HEK293 (cell line): ENCODE measurements around the gene STAM2.

Experiments used
- CTCF ChIA-PET: fragments of 350-600 bp; formaldehyde crosslinking; extraction: SDS; loops from one replicate; lab custom pipeline; 2021; ENCODE audit warnings: antibody characterized with exemption; lab: Yijun Ruan, JAX
- POLR2A ChIA-PET: fragments of 300-600 bp; formaldehyde crosslinking; extraction: SDS; loops from one replicate; lab custom pipeline; 2020; ENCODE audit warnings: antibody characterized with exemption, inconsistent platforms; lab: Yijun Ruan, JAX
- H3K27ac ChIP-seq: fragments of 200-500 bp; sonication (Bioruptor generic); 2 replicates; pipeline ENCODE4 v1.5.1; 2014; ENCODE audit warnings: low read depth, low read length, control low read depth, inconsistent platforms; ENCODE audit errors: extremely low read depth
- H3K36me3 ChIP-seq, 2 experiments: fragments of 200-500 bp in 1 of 2; sonication (Bioruptor generic) in 1 of 2; 1 replicate in 1 of 2; 2 replicates in 1 of 2; pipeline ENCODE4 v1.5.1; 2014 to 2017; ENCODE audit warnings: inconsistent platforms in 2 of 2, low read length in 2 of 2; ENCODE audit not compliant: control insufficient read depth in 2 of 2, insufficient read depth in 1 of 2
- H3K4me1 ChIP-seq: fragments of 200-500 bp; sonication (Bioruptor generic); 2 replicates; pipeline ENCODE4 v1.5.1; 2014; ENCODE audit warnings: mild to moderate bottlenecking, low read length, inconsistent platforms; ENCODE audit not compliant: control insufficient read depth, insufficient read depth
- H3K4me3 ChIP-seq: 2 replicates; pipeline ENCODE4 v1.5.1; 2011; ENCODE audit warnings: low read depth, mild to moderate bottlenecking, control low read depth, low read length, moderate library complexity
- H3K9me3 ChIP-seq: fragments of 200-500 bp; sonication (Bioruptor generic); 2 replicates; pipeline ENCODE4 v1.5.1; 2014; ENCODE audit warnings: low read depth, low read length, inconsistent platforms; ENCODE audit not compliant: control insufficient read depth, insufficient read depth
- KLF1 ChIP-seq: fragments of 450-650 bp; formaldehyde crosslinking; IDR thresholded peaks from 2 replicates; pipeline ENCODE4 v1.5.1; 2016; ENCODE audit warnings: missing biosample characterization, missing genetic modification characterization
- KLF17 ChIP-seq: fragments of 450-650 bp; formaldehyde crosslinking; IDR thresholded peaks from 2 replicates; pipeline ENCODE4 v1.5.1; 2016; ENCODE audit warnings: missing biosample characterization, missing genetic modification characterization
- KLF9 ChIP-seq: fragments of 450-650 bp; formaldehyde crosslinking; IDR thresholded peaks from 2 replicates; pipeline ENCODE4 v1.5.1; 2016; ENCODE audit warnings: missing biosample characterization, missing genetic modification characterization, low read depth
- MYNN ChIP-seq: fragments of 450-650 bp; formaldehyde crosslinking; IDR thresholded peaks from 2 replicates; pipeline ENCODE4 v1.5.1; 2016; ENCODE audit warnings: missing biosample characterization, missing genetic modification characterization, borderline replicate concordance
- PBX3 ChIP-seq: sonication (generic); formaldehyde crosslinking; IDR thresholded peaks from 2 replicates; pipeline ENCODE4 v1.8.1; 2022; ENCODE audit warnings: mild to moderate bottlenecking, moderate library complexity, missing genetic modification reagents
- PRDM6 ChIP-seq: fragments of 450-650 bp; formaldehyde crosslinking; IDR thresholded peaks from 2 replicates; pipeline ENCODE4 v1.5.1; 2017; ENCODE audit warnings: missing biosample characterization, missing genetic modification characterization
- REPIN1 ChIP-seq: fragments of 450-650 bp; formaldehyde crosslinking; IDR thresholded peaks from 2 replicates; pipeline ENCODE4 v1.5.1; 2017; ENCODE audit warnings: missing biosample characterization, missing genetic modification characterization, low read depth
- TCF7L2 ChIP-seq: IDR thresholded peaks from 2 replicates; pipeline ENCODE4 v1.6.1; 2011; ENCODE audit warnings: low read depth, mild to moderate bottlenecking, inconsistent platforms, low read length, moderate library complexity, borderline replicate concordance
- TRIM28 ChIP-seq: IDR thresholded peaks from 2 replicates; pipeline ENCODE4 v1.6.1; 2011; ENCODE audit warnings: low read length, control low read depth, borderline replicate concordance
- WT1 ChIP-seq: fragments of 450-650 bp; formaldehyde crosslinking; IDR thresholded peaks from 2 replicates; pipeline ENCODE4 v1.5.1; 2016; ENCODE audit warnings: missing biosample characterization, missing genetic modification characterization
- ZNF10 ChIP-seq: fragments of 450-650 bp; formaldehyde crosslinking; IDR thresholded peaks from 2 replicates; pipeline ENCODE4 v1.5.1; 2017; ENCODE audit warnings: missing biosample characterization, missing genetic modification characterization
- ZNF132 ChIP-seq: fragments of 450-650 bp; formaldehyde crosslinking; IDR thresholded peaks from 2 replicates; pipeline ENCODE4 v1.5.1; 2017; ENCODE audit warnings: missing biosample characterization, missing genetic modification characterization, borderline replicate concordance
- ZNF184 ChIP-seq: fragments of 450-650 bp; IDR thresholded peaks from 2 replicates; pipeline ENCODE4 v1.5.1; 2018; ENCODE audit warnings: missing biosample characterization, mild to moderate bottlenecking, missing genetic modification characterization
- ZNF19 ChIP-seq: fragments of 450-650 bp; formaldehyde crosslinking; IDR thresholded peaks from 2 replicates; pipeline ENCODE4; 2016; ENCODE audit warnings: missing biosample characterization, missing genetic modification characterization, low read depth
- ZNF544 ChIP-seq: fragments of 450-650 bp; formaldehyde crosslinking; IDR thresholded peaks from 2 replicates; pipeline ENCODE4 v1.5.0; 2017; ENCODE audit warnings: missing biosample characterization, missing genetic modification characterization
- ZNF629 ChIP-seq: fragments of 450-650 bp; formaldehyde crosslinking; IDR thresholded peaks from 2 replicates; pipeline ENCODE4 v1.5.1; 2017; ENCODE audit warnings: missing biosample characterization, missing genetic modification characterization
- ZNF664 ChIP-seq: fragments of 450-650 bp; formaldehyde crosslinking; IDR thresholded peaks from 2 replicates; pipeline ENCODE4 v1.5.1; 2016; ENCODE audit warnings: missing biosample characterization, missing genetic modification characterization
- ZNF677 ChIP-seq: fragments of 450-650 bp; IDR thresholded peaks from 2 replicates; pipeline ENCODE4 v1.5.0; 2018; ENCODE audit warnings: missing biosample characterization, mild to moderate bottlenecking, missing genetic modification characterization, moderate library complexity
- ZNF701 ChIP-seq: fragments of 450-650 bp; formaldehyde crosslinking; IDR thresholded peaks from 2 replicates; pipeline ENCODE4 v1.5.1; 2016; ENCODE audit warnings: missing biosample characterization, missing genetic modification characterization
- ZNF768 ChIP-seq: fragments of 450-650 bp; formaldehyde crosslinking; IDR thresholded peaks from 2 replicates; pipeline ENCODE4 v1.5.1; 2018; ENCODE audit warnings: missing biosample characterization, mild to moderate bottlenecking, missing genetic modification characterization
- ZSCAN16 ChIP-seq: fragments of 450-650 bp; formaldehyde crosslinking; IDR thresholded peaks from 2 replicates; pipeline ENCODE4 v1.5.1; 2016; ENCODE audit warnings: missing biosample characterization, missing genetic modification characterization
- TF ChIP-seq, protein P1 (sequence below): fragments of 450-650 bp; formaldehyde crosslinking; IDR thresholded peaks from 2 replicates; pipeline ENCODE4 v1.5.1; 2017; ENCODE audit warnings: missing biosample characterization, missing genetic modification characterization
- TF ChIP-seq, protein P2 (sequence below): fragments of 450-650 bp; IDR thresholded peaks from 2 replicates; pipeline ENCODE4 v1.5.1; 2018; ENCODE audit warnings: missing biosample characterization, mild to moderate bottlenecking, missing genetic modification characterization

The STAM2 gene

DNA sequence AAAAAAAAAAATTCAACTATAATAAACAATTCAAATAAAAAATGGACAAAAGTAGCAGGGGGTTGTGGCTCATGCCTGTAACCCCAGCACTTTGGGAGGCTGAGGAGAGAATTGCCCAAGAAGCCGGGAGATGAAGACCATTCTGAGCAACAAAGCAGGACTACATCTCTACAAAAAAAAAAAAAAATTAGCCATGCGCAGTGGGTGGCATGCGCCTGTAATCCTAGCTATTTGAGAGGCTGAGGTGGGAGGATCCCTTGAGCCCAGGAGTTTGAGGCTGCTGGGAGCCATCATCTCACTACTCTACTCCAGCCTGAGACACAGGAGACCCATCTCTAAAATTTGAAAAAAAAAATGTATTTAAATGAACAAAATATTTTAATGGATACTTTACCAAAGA is 72.3 kb downstream of the STAM2 start:
- H3K4me1 ChIP-seq: no peaks in the 10 kb centered on the region
- no peaks in the 10 kb centered on the region for H3K9me3 ChIP-seq
- ChIA-PET CTCF (interaction anchor here (1.3 kb wide), 1 partner anchor 67 kb away, joined by 4 read pairs; no protein-coding TSS in a partner anchor), POLR2A (interaction anchor here (0.6 kb wide), 1 partner anchor 393 kb away, joined by 3 read pairs; no protein-coding TSS in a partner anchor)
- H3K4me3 ChIP-seq: no peak overlapping the region
- H3K36me3 ChIP-seq: no peaks in the 10 kb centered on the region
- TF ChIP-seq ZNF10 (tag by site-specific recombination) (no peak), ZNF19 (no peak), REPIN1 (no peak), KLF1 (tag by site-specific recombination) (no peak), ZNF701 (tag by site-specific recombination) (no peak), ZNF132 (tag by site-specific recombination) (no peak)
- no peak overlapping the region for H3K27ac ChIP-seq

GRCh38 chr2:152100961-152101360 is 74.6 kb downstream of the STAM2 start:
- peak; percentile 90 for TF ChIP-seq ZNF677 (tag by site-specific recombination)
- TF ChIP-seq ZSCAN16 (tag by site-specific recombination): no peak
- TF ChIP-seq ZNF664 (tag by site-specific recombination): no peak
- TF ChIP-seq MYNN: no peak
- TF ChIP-seq ZNF544: no peak
- no peak for TF ChIP-seq ZNF184 (tag by site-specific recombination)
- no peak for TF ChIP-seq KLF9
- no peak for TF ChIP-seq KLF17
- POLR2A ChIA-PET: no interaction called here

GRCh38 chr2:152099367-152100050 is 76.1 kb downstream of the STAM2 start:
- Histone ChIP-seq H3K4me1 (peaks cover 7% of the 10 kb centered on the region), H3K27ac (peak overlapping the region; percentile 47; the same call in 1 of the 2 replicates), H3K9me3 (no peaks in the 10 kb centered on the region), H3K4me3 (peak overlapping the region; percentile 73), H3K36me3 (no peaks in the 10 kb centered on the region)
- ChIA-PET CTCF (interaction anchor here (0.6 to 2.0 kb wide), 4 partner anchors 8 to 1273 kb away, joined by 4 to 11 read pairs (median 4); no protein-coding TSS in a partner anchor), POLR2A (interaction anchor here (0.8 to 0.9 kb wide), 2 partner anchors 44 to 77 kb away, joined by 3 to 4 read pairs; no protein-coding TSS in a partner anchor)
- TF ChIP-seq, protein P1, sequence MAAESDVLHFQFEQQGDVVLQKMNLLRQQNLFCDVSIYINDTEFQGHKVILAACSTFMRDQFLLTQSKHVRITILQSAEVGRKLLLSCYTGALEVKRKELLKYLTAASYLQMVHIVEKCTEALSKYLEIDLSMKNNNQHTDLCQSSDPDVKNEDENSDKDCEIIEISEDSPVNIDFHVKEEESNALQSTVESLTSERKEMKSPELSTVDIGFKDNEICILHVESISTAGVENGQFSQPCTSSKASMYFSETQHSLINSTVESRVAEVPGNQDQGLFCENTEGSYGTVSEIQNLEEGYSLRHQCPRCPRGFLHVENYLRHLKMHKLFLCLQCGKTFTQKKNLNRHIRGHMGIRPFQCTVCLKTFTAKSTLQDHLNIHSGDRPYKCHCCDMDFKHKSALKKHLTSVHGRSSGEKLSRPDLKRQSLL: no peak
- TF ChIP-seq PBX3 (CRISPR knock-in tag) (no peak), TRIM28 (0 out of 2 replicates have a peak, but pooled peaks have one; percentile 61), WT1 (tag by site-specific recombination) (no peak), ZNF629 (tag by site-specific recombination) (no peak), TCF7L2 (0 out of 2 replicates have a peak, but pooled peaks have one; percentile 1), ZNF768 (tag by site-specific recombination) (peak; percentile 63; the same call in 1 of the 2 replicates), PRDM6 (no peak)
- TF ChIP-seq, protein P2, sequence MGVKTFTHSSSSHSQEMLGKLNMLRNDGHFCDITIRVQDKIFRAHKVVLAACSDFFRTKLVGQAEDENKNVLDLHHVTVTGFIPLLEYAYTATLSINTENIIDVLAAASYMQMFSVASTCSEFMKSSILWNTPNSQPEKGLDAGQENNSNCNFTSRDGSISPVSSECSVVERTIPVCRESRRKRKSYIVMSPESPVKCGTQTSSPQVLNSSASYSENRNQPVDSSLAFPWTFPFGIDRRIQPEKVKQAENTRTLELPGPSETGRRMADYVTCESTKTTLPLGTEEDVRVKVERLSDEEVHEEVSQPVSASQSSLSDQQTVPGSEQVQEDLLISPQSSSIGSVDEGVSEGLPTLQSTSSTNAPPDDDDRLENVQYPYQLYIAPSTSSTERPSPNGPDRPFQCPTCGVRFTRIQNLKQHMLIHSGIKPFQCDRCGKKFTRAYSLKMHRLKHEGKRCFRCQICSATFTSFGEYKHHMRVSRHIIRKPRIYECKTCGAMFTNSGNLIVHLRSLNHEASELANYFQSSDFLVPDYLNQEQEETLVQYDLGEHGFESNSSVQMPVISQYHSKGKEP (tag by site-specific recombination): no peak

More at GRCh38 chr2:152100961-152101360, 74.6 kb downstream of the STAM2 start:
- H3K4me3 ChIP-seq: no peak overlapping the region
- H3K27ac ChIP-seq: no peak overlapping the region
- H3K9me3 ChIP-seq: no peaks in the 10 kb centered on the region
- CTCF ChIA-PET: interaction anchor here (0.6 to 2.0 kb wide), 6 partner anchors 10 to 535 kb away, joined by 3 to 11 read pairs (median 3); partner anchors contain the start of gene STAM2
- H3K36me3 ChIP-seq: no peaks in the 10 kb centered on the region
- no peaks in the 10 kb centered on the region for H3K4me1 ChIP-seq
